Measurements from ENCODE around the gene CES2.

CES2 gene

GRCh38 chr16:66923866-66924265, 11.4 kb upstream of the CES2 start:
- Mint-ChIP-seq H3K36me3 (ENCODE audit: low read depth) (no peaks in the 10 kb centered on the region), H3K4me1 (peaks cover 11% of the 10 kb centered on the region), H3K27me3 (ENCODE audit: low read depth, poor library complexity) (peaks cover 93% of the 10 kb centered on the region), H3K4me3 (no peak overlapping the region), H3K9me3 (no peaks in the 10 kb centered on the region), H3K27ac (no peak overlapping the region)
- DNase-seq, result no peak
- TF ChIP-seq CTCF (IDR thresholded peaks at IDR 0.05), result no peak

- H3K4me3 Mint-ChIP-seq, result peak overlapping the region; percentile 56
- peaks cover 6% of the 10 kb centered on the region for H3K4me1 Mint-ChIP-seq
- peak; percentile 78 for DNase-seq
- no peaks in the 10 kb centered on the region for H3K9me3 Mint-ChIP-seq
- no peak overlapping the region for H3K27ac Mint-ChIP-seq
- H3K36me3 Mint-ChIP-seq (ENCODE audit: low read depth), result no peaks in the 10 kb centered on the region
- TF ChIP-seq CTCF (IDR thresholded peaks at IDR 0.05), result peak; percentile 19
- H3K27me3 Mint-ChIP-seq (ENCODE audit: low read depth, poor library complexity), result peaks cover 89% of the 10 kb centered on the region
Observed at GRCh38 chr16:66924527-66925321, 10.6 kb upstream of the CES2 start.

- H3K36me3 Mint-ChIP-seq (ENCODE audit: low read depth), result no peaks in the 10 kb centered on the region
- H3K4me3 Mint-ChIP-seq, result peak within 1 kb of the TSS; percentile 73
- H3K27ac Mint-ChIP-seq, result no peak within 1 kb of the TSS
- TF ChIP-seq CTCF (IDR thresholded peaks at IDR 0.05), result no peak
- H3K9me3 Mint-ChIP-seq, result no peaks in the 10 kb centered on the region
- peaks cover 86% of the 10 kb centered on the region for H3K27me3 Mint-ChIP-seq (ENCODE audit: low read depth, poor library complexity)
- no peak for DNase-seq
- H3K4me1 Mint-ChIP-seq, result peaks cover 6% of the 10 kb centered on the region
Observed at GRCh38 chr16:66925322-66925840, 9.9 kb upstream of the CES2 start, which contains the start of gene RRAD. RRAD (minus strand) TSS chr16:66925535; CDS start chr16:66925179, 356 bp downstream.

GRCh38 chr16:66926171-66926947, 9.0 kb upstream of the CES2 start:
- Mint-ChIP-seq H3K4me1 (peaks cover 6% of the 10 kb centered on the region), H3K4me3 (no peak overlapping the region), H3K9me3 (no peaks in the 10 kb centered on the region), H3K27me3 (ENCODE audit: low read depth, poor library complexity) (peaks cover 76% of the 10 kb centered on the region), H3K27ac (no peak overlapping the region), H3K36me3 (ENCODE audit: low read depth) (no peaks in the 10 kb centered on the region)
- no peak for TF ChIP-seq CTCF (IDR thresholded peaks at IDR 0.05)
- no peak for DNase-seq

- Mint-ChIP-seq H3K4me3 (no peak overlapping the region), H3K27me3 (ENCODE audit: low read depth, poor library complexity) (peaks cover 70% of the 10 kb centered on the region), H3K9me3 (no peaks in the 10 kb centered on the region), H3K27ac (no peak overlapping the region), H3K4me1 (peaks cover 6% of the 10 kb centered on the region), H3K36me3 (ENCODE audit: low read depth) (peaks cover 5% of the 10 kb centered on the region)
- TF ChIP-seq CTCF (IDR thresholded peaks at IDR 0.05), result no peak
- DNase-seq, result no peak
Observed at GRCh38 chr16:66926961-66927436, 8.3 kb upstream of the CES2 start.
